CD4-positive, CD25-positive, alpha-beta regulatory T cell (primary cell): ENCODE data around the gene EXTL2. TPM values are rescaled to one million over a fixed set of nuclear protein-coding genes. Genes with fewer than 3 reads are reported as not detected.

Source experiments
- ATAC-seq, 2 donors: fragments of 150-1000 bp; cut with Tn5 transposase; one replicate each; pipeline ENCODE4 v1.10.0; 2021; ENCODE audit warnings: low read depth in 2 of 2, moderate number of reproducible peaks in 2 of 2, moderate library complexity in 1 of 2
- DNase-seq, 3 donors: peaks; one replicate each; pipeline versions ENCODE4 v3.0.0 to v3.0.0-alpha.2; 2012 to 2022; ENCODE audit warnings: mixed read lengths in 1 of 3
- H3K27ac ChIP-seq: one replicate; pipeline ENCODE4 v1.7.0; 2013; ENCODE audit warnings: mild to moderate bottlenecking, low read length; ENCODE audit not compliant: insufficient read depth, poor library complexity, severe bottlenecking
- H3K27me3 ChIP-seq: one replicate; pipeline ENCODE4 v1.7.0; 2013; ENCODE audit warnings: low read length; ENCODE audit not compliant: control insufficient read depth, insufficient read depth
- H3K36me3 ChIP-seq: one replicate; pipeline ENCODE4 v1.7.0; 2013; ENCODE audit warnings: mild to moderate bottlenecking, low read length, moderate library complexity; ENCODE audit not compliant: control insufficient read depth, insufficient read depth
- H3K4me1 ChIP-seq: 2 replicates; pipeline ENCODE4 v1.7.0; 2013; ENCODE audit warnings: mild to moderate bottlenecking, low read length; ENCODE audit not compliant: insufficient read depth, control insufficient read depth, poor library complexity, severe bottlenecking
- H3K4me3 ChIP-seq: one replicate; pipeline ENCODE4 v1.7.0; 2013; ENCODE audit warnings: low read depth, mild to moderate bottlenecking, low read length, moderate library complexity
- H3K9me3 ChIP-seq, 2 experiments: 1 replicate in 1 of 2; 2 replicates in 1 of 2; pipeline ENCODE4 v1.7.0; 2013; ENCODE audit warnings: low read length in 2 of 2, mild to moderate bottlenecking in 1 of 2, moderate library complexity in 1 of 2; ENCODE audit not compliant: control insufficient read depth in 2 of 2
- H3K27ac Mint-ChIP-seq, 3 donors: one replicate each; pipeline ENCODE4 v1.8.0; 2020 to 2022; ENCODE audit warnings: mild to moderate bottlenecking in 3 of 3, mixed read lengths in 3 of 3, moderate library complexity in 2 of 3
- H3K27me3 Mint-ChIP-seq: one replicate; pipeline ENCODE4 v1.8.0; 2022; ENCODE audit warnings: mild to moderate bottlenecking, mixed read lengths
- H3K36me3 Mint-ChIP-seq: one replicate; pipeline ENCODE4 v1.8.0; 2020; ENCODE audit warnings: mixed read lengths
- H3K4me1 Mint-ChIP-seq, 4 donors: one replicate each; pipeline ENCODE4 v1.8.0; 2020 to 2022; ENCODE audit warnings: mixed read lengths in 4 of 4, mild to moderate bottlenecking in 1 of 4
- H3K4me3 Mint-ChIP-seq, 4 donors: one replicate each; pipeline ENCODE4 v1.8.0; 2020 to 2022; ENCODE audit warnings: mild to moderate bottlenecking in 4 of 4, mixed read lengths in 4 of 4, moderate library complexity in 3 of 4
- H3K9me3 Mint-ChIP-seq, 7 donors: one replicate each; pipeline ENCODE4 v1.8.0; 2020 to 2022; ENCODE audit warnings: mixed read lengths in 7 of 7, mild to moderate bottlenecking in 3 of 7, moderate library complexity in 2 of 7
- polyA plus RNA-seq, 4 donors: library from polyadenylated mRNA; unstranded; fragments of 300-500 nt; fragmentation: Illumina TruSeq; gene quantifications; one replicate each; pipeline ENCODE4 v1.2.3, GENCODE V29; 2021
- total RNA-seq: library from RNA; stranded (reverse); gene quantifications from one replicate; pipeline ENCODE4 v1.2.3, GENCODE V29; 2022

The EXTL2 gene
- total and polyA plus RNA-seq, 5 donors from 2014 or later = 0.91 to 2.7 (median 1.6) TPM

GRCh38 chr1:100883963-100884362, 10.7 kb downstream of the EXTL2 start:
- H3K36me3 Mint-ChIP-seq = peaks cover 4% of the 10 kb centered on the region
- H3K27me3 ChIP-seq = no peaks in the 10 kb centered on the region
- H3K27ac ChIP-seq = no peak overlapping the region
- H3K9me3 ChIP-seq = no peaks in the 10 kb centered on the region
- H3K4me1 ChIP-seq = no peaks in the 10 kb centered on the region
- ATAC-seq (no peak), DNase-seq (no peak)
- H3K4me1 Mint-ChIP-seq = no peaks in the 10 kb centered on the region
- H3K9me3 Mint-ChIP-seq = peaks cover 0 to 3% (median 0%) of the 10 kb centered on the region in 7 donors
- H3K27ac Mint-ChIP-seq = no peak overlapping the region
- H3K27me3 Mint-ChIP-seq = peaks cover 7% of the 10 kb centered on the region
- no peaks in the 10 kb centered on the region for H3K36me3 ChIP-seq
- no peak overlapping the region for H3K4me3 ChIP-seq
- H3K4me3 Mint-ChIP-seq = no peak overlapping the region

GRCh38 chr1:100882698-100883097, 11.9 kb downstream of the EXTL2 start:
- H3K36me3 ChIP-seq = no peaks in the 10 kb centered on the region
- no peak overlapping the region for H3K27ac ChIP-seq
- no peak for ATAC-seq
- no peak for DNase-seq
- Mint-ChIP-seq H3K9me3 (peaks cover 0 to 1% (median 0%) of the 10 kb centered on the region in 7 donors), H3K27me3 (peaks cover 11% of the 10 kb centered on the region), H3K36me3 (no peaks in the 10 kb centered on the region), H3K4me1 (no peaks in the 10 kb centered on the region), H3K4me3 (no peak overlapping the region), H3K27ac (no peak overlapping the region)
- H3K27me3 ChIP-seq = no peaks in the 10 kb centered on the region
- H3K9me3 ChIP-seq = no peaks in the 10 kb centered on the region
- H3K4me3 ChIP-seq = no peak overlapping the region
- no peaks in the 10 kb centered on the region for H3K4me1 ChIP-seq

- no peaks in the 10 kb centered on the region for H3K27me3 ChIP-seq
- H3K27ac ChIP-seq = no peak overlapping the region
- H3K27ac Mint-ChIP-seq = peak overlapping the region in 1 of 3 donors; percentile 1
- H3K27me3 Mint-ChIP-seq = peaks cover 12% of the 10 kb centered on the region
- no peak overlapping the region for H3K4me3 ChIP-seq
- H3K4me3 Mint-ChIP-seq = no peak overlapping the region
- H3K9me3 ChIP-seq = no peaks in the 10 kb centered on the region
- no peaks in the 10 kb centered on the region for H3K36me3 ChIP-seq
- no peaks in the 10 kb centered on the region for H3K36me3 Mint-ChIP-seq
- DNase-seq (no peak), ATAC-seq (no peak)
- peaks cover 0 to 1% (median 0%) of the 10 kb centered on the region in 7 donors for H3K9me3 Mint-ChIP-seq
- H3K4me1 ChIP-seq = no peaks in the 10 kb centered on the region
- no peaks in the 10 kb centered on the region for H3K4me1 Mint-ChIP-seq
Measured at GRCh38 chr1:100881687-100882086, 13.0 kb downstream of the EXTL2 start.

GRCh38 chr1:100879422-100879821, 15.2 kb downstream of the EXTL2 start:
- Mint-ChIP-seq H3K36me3 (no peaks in the 10 kb centered on the region), H3K27me3 (peaks cover 12% of the 10 kb centered on the region), H3K27ac (no peak overlapping the region), H3K9me3 (peaks cover 0 to 1% (median 0%) of the 10 kb centered on the region in 7 donors), H3K4me1 (no peaks in the 10 kb centered on the region), H3K4me3 (no peak overlapping the region)
- DNase-seq = no peak
- no peaks in the 10 kb centered on the region for H3K4me1 ChIP-seq
- no peaks in the 10 kb centered on the region for H3K27me3 ChIP-seq
- ATAC-seq = no peak
- H3K9me3 ChIP-seq = no peaks in the 10 kb centered on the region
- no peak overlapping the region for H3K27ac ChIP-seq
- no peaks in the 10 kb centered on the region for H3K36me3 ChIP-seq
- H3K4me3 ChIP-seq = no peak overlapping the region

- Mint-ChIP-seq H3K27ac (no peak overlapping the region), H3K36me3 (no peaks in the 10 kb centered on the region), H3K9me3 (peaks cover 0 to 1% (median 0%) of the 10 kb centered on the region in 7 donors), H3K27me3 (peaks cover 11% of the 10 kb centered on the region), H3K4me3 (no peak overlapping the region), H3K4me1 (no peaks in the 10 kb centered on the region)
- Histone ChIP-seq H3K9me3 (no peaks in the 10 kb centered on the region), H3K4me1 (no peaks in the 10 kb centered on the region), H3K27me3 (no peaks in the 10 kb centered on the region), H3K27ac (no peak overlapping the region), H3K36me3 (no peaks in the 10 kb centered on the region), H3K4me3 (no peak overlapping the region)
- ATAC-seq (no peak), DNase-seq (no peak)
Measured at GRCh38 chr1:100876291-100876690, 18.4 kb downstream of the EXTL2 start.

- Mint-ChIP-seq H3K4me1 (no peaks in the 10 kb centered on the region), H3K36me3 (no peaks in the 10 kb centered on the region), H3K9me3 (peaks cover 0 to 1% (median 0%) of the 10 kb centered on the region in 7 donors), H3K27ac (peak overlapping the region in 1 of 3 donors; percentile 65), H3K27me3 (peaks cover 9% of the 10 kb centered on the region), H3K4me3 (no peak overlapping the region)
- ATAC-seq (no peak), DNase-seq (no peak)
- Histone ChIP-seq H3K4me1 (no peaks in the 10 kb centered on the region), H3K4me3 (no peak overlapping the region), H3K27ac (no peak overlapping the region), H3K9me3 (no peaks in the 10 kb centered on the region), H3K27me3 (no peaks in the 10 kb centered on the region), H3K36me3 (no peaks in the 10 kb centered on the region)
Measured at GRCh38 chr1:100875228-100875627, 19.4 kb downstream of the EXTL2 start.

- ATAC-seq (no peak), DNase-seq (no peak)
- H3K27ac ChIP-seq = no peak overlapping the region
- no peaks in the 10 kb centered on the region for H3K27me3 ChIP-seq
- H3K4me1 Mint-ChIP-seq = no peaks in the 10 kb centered on the region
- H3K27ac Mint-ChIP-seq = no peak overlapping the region
- H3K4me3 ChIP-seq = no peak overlapping the region
- peaks cover 0 to 1% (median 0%) of the 10 kb centered on the region in 7 donors for H3K9me3 Mint-ChIP-seq
- H3K36me3 ChIP-seq = no peaks in the 10 kb centered on the region
- no peaks in the 10 kb centered on the region for H3K36me3 Mint-ChIP-seq
- no peaks in the 10 kb centered on the region for H3K9me3 ChIP-seq
- H3K4me1 ChIP-seq = no peaks in the 10 kb centered on the region
- peaks cover 9% of the 10 kb centered on the region for H3K27me3 Mint-ChIP-seq
- no peak overlapping the region for H3K4me3 Mint-ChIP-seq
Measured at GRCh38 chr1:100874433-100874832, 20.2 kb downstream of the EXTL2 start.

- peaks cover 0 to under 1% (median 0%) of the 10 kb centered on the region in 7 donors for H3K9me3 Mint-ChIP-seq
Measured at GRCh38 chr1:100869996-100870395, 24.6 kb downstream of the EXTL2 start.

More at GRCh38 chr1:100869996-100870395, 24.6 kb downstream of the EXTL2 start:
- Mint-ChIP-seq H3K36me3 (no peaks in the 10 kb centered on the region), H3K27ac (no peak overlapping the region), H3K4me3 (no peak overlapping the region), H3K27me3 (peaks cover 4% of the 10 kb centered on the region), H3K4me1 (no peaks in the 10 kb centered on the region)
- no peaks in the 10 kb centered on the region for H3K9me3 ChIP-seq
- no peaks in the 10 kb centered on the region for H3K4me1 ChIP-seq
- no peak overlapping the region for H3K4me3 ChIP-seq
- DNase-seq (no peak), ATAC-seq (no peak)
- H3K27ac ChIP-seq = no peak overlapping the region
- H3K36me3 ChIP-seq = no peaks in the 10 kb centered on the region
- no peaks in the 10 kb centered on the region for H3K27me3 ChIP-seq
